Omental fat pad (tissue), 4 donors: Measurements from ENCODE around the gene LHFPL6. TPM values are rescaled to one million over a fixed set of nuclear protein-coding genes. Genes with fewer than 3 reads are reported as not detected.

Source experiments
- ATAC-seq: fragments of 150-250 bp; one replicate; pipeline ENCODE4 v1.9.1; 2016; ENCODE audit warnings: mild to moderate bottlenecking, moderate library complexity; ENCODE audit not compliant: low FRiP score
- DNase-seq: peaks from one replicate; pipeline ENCODE4 v3.0.0-alpha.2; 2019; ENCODE audit warnings: low spot score
- CTCF ChIP-seq, 3 donors: fragments of 450-650 bp; IDR thresholded peaks; one replicate each; pipeline ENCODE4 v1.5.1; 2016 to 2017; ENCODE audit warnings: antibody characterized with exemption in 3 of 3, mild to moderate bottlenecking in 3 of 3, moderate library complexity in 2 of 3
- total RNA-seq, 4 donors: library from RNA; depleted of rRNA; stranded (reverse); fragments of >200 nt; gene quantifications; one replicate each; pipeline ENCODE4 v1.1.0, GENCODE V29; 2016

LHFPL6 gene
- total RNA-seq, 4 donors from 2014 or later = 66.1 to 208 (median 109) TPM

DNA sequence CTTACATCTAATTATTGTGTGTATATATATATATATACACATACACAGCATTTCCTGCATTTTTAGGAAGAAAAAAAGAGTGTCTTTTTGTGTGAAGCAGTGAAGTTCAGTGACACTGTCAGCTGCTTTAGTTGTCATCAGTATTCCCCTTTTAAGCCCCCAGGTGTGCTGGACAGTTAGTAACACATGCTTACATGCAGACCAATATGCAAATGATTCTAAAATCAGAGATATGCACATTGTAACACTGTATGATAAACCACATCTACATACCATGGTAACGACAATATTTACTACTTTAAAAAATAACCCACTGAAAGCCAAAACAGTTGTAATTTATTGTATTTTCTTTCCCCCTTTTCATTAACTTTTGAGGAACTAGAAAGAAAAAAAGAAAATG is 16.8 kb downstream of the LHFPL6 start:
- ATAC-seq = no peak
- DNase-seq = no peak
- no peak for TF ChIP-seq CTCF (IDR thresholded peaks at IDR 0.05)

DNA sequence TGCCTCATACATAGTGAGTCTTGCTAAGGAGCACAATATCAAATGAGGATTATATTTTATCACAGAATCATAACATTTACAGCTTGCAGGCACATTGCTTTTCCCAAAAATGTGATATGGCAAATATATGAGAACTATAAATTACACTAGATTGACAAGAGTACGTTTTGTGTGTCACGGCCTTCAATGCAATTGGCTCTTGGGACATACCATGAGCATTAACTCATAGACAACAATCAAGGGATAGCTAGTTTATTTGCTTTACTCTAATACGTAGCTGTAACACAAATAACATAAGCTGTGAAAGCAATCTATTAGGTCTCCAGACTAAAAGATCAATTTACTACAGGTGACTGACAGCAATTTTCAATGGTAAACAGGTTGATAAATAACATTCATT is 17.8 kb downstream of the LHFPL6 start:
- TF ChIP-seq CTCF (IDR thresholded peaks at IDR 0.05) = no peak
- no peak for DNase-seq
- no peak for ATAC-seq

- ATAC-seq = no peak
- TF ChIP-seq CTCF (IDR thresholded peaks at IDR 0.05) = no peak
- DNase-seq = no peak
These were observed 22.0 kb downstream of the LHFPL6 start for GRCh38 chr13:39580881-39581575.

- no peak for DNase-seq
- TF ChIP-seq CTCF (IDR thresholded peaks at IDR 0.05) = no peak
- ATAC-seq = no peak
These were observed 24.1 kb downstream of the LHFPL6 start for GRCh38 chr13:39578821-39579291.

- ATAC-seq = no peak
- DNase-seq = no peak
- TF ChIP-seq CTCF (IDR thresholded peaks at IDR 0.05) = no peak
These were observed 25.0 kb downstream of the LHFPL6 start for GRCh38 chr13:39577838-39578491.

GRCh38 chr13:39577203-39577602 is 25.8 kb downstream of the LHFPL6 start:
- ATAC-seq = no peak
- TF ChIP-seq CTCF (IDR thresholded peaks at IDR 0.05) = no peak
- no peak for DNase-seq
